Coronary artery (tissue), 2 donors: ENCODE measurements around the gene THSD1.
A peak's percentile ranks its signal among the peaks of the same experiment; 100 is the strongest.

Experiments used
- DNase-seq: peaks from one replicate; pipeline ENCODE4 v3.0.0-alpha.2; 2017; ENCODE audit warnings: low spot score
- H3K27ac ChIP-seq, 2 donors: fragments of 200-600 bp; sonication (generic); one replicate each; pipeline ENCODE4 v1.5.1; 2016 to 2019
- H3K4me3 ChIP-seq: fragments of 200-600 bp; sonication (generic); 2 replicates; pipeline ENCODE4 v1.5.1; 2016; ENCODE audit warnings: mild to moderate bottlenecking, moderate library complexity
- CTCF ChIP-seq: fragments of 200-600 bp; sonication (generic); IDR thresholded peaks from one replicate; pipeline ENCODE4 v1.5.1; 2019; ENCODE audit warnings: antibody characterized with exemption

Gene THSD1

GRCh38 chr13:52405767-52406494, at the start of gene THSD1:
Gene THSD1, minus strand, starts transcription at chr13:52406172. Its CDS starts 3,572 bp downstream, at chr13:52402600.
- TF ChIP-seq CTCF, result no peak
- Histone ChIP-seq H3K4me3 (peak within 1 kb of the TSS; percentile 74), H3K27ac (peak within 1 kb of the TSS in 1 of 2 donors; percentile 55)
- DNase-seq, result peak; percentile 82

GRCh38 chr13:52455677-52456041, 49.7 kb upstream of the THSD1 start:
- Histone ChIP-seq H3K27ac (peak overlapping the region; percentile 73 to 96), H3K4me3 (peak overlapping the region; percentile 95)
- DNase-seq, result peak; percentile 79
- no peak for TF ChIP-seq CTCF

- Histone ChIP-seq H3K4me3 (peak within 1 kb of the TSS; percentile 95), H3K27ac (peak within 1 kb of the TSS; percentile 73 to 96)
- DNase-seq, result peak; percentile 95
- TF ChIP-seq CTCF, result no peak
These were observed 49.1 kb upstream of the THSD1 start, which contains the start of gene CKAP2 for GRCh38 chr13:52454820-52455676. Gene CKAP2, plus strand, starts transcription at chr13:52455478. Its CDS starts 79 bp downstream, at chr13:52455557.

- no peak for DNase-seq
- peak overlapping the region in 1 of 2 donors; percentile 96 for H3K27ac ChIP-seq
- TF ChIP-seq CTCF, result no peak
- peak overlapping the region; percentile 95 for H3K4me3 ChIP-seq
These were observed 48.5 kb upstream of the THSD1 start for GRCh38 chr13:52454459-52454819.

GRCh38 chr13:52452470-52452869, 46.5 kb upstream of the THSD1 start:
- DNase-seq, result no peak
- Histone ChIP-seq H3K4me3 (no peak overlapping the region), H3K27ac (no peak overlapping the region)
- no peak for TF ChIP-seq CTCF

GRCh38 chr13:52451135-52451804, 45.3 kb upstream of the THSD1 start:
- no peak for DNase-seq
- TF ChIP-seq CTCF, result no peak
- H3K4me3 ChIP-seq, result no peak overlapping the region
- peak overlapping the region in 1 of 2 donors; percentile 94 for H3K27ac ChIP-seq
